NCI-H524 treated with DMSO at 0.1 percent for 48 hours (cell line): ENCODE data around the gene DTNA.
A peak's percentile ranks its signal among the peaks of the same experiment; 100 is the strongest.
"Not testable (repeated sequence)": the region's sequence is repeated elsewhere in the genome, so short reads cannot be mapped to it uniquely, and the experiment has no call there.

Experiments
- DNase-seq: peaks from one replicate; lab custom pipeline; 2025; lab: John Stamatoyannopoulos, UW

The DTNA gene

DNA sequence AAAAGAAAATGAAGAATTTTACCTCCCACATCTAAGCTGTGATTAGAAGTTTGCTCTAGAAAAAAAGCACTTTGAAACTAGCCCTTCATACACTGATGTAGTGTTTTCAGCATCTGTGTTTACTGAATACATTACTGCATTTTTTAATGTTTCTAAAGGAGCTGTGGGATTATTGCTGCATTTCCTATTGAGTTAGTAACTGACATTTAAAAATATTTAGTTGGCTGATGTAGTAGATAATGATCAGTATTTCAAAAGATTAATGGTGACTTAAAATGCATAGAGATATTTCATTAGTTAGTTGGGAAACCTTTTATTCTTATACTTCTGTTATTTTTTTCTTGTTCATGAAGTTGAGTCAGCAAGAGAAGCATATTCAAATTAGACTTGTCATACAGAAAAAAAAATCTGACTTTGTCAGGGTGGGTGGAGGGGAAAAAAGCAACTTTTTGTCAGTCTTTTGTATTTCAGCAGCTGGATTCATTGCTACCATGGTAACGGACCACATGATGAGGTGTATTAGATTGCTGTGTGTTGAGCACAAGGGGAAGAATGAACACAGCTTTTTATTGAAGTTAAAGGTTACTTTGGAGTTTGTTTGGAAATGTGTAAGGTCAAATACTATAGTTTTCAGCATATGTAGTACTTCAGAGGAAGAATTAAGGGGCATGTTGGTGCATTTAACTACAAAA, at the start of gene DTNA:
Gene DTNA (plus strand): TSS at position 549 of the 692 bp plus-strand sequence. CDS start 45,679 bp downstream, outside the sequence.
- DNase-seq, result no peak

DNA sequence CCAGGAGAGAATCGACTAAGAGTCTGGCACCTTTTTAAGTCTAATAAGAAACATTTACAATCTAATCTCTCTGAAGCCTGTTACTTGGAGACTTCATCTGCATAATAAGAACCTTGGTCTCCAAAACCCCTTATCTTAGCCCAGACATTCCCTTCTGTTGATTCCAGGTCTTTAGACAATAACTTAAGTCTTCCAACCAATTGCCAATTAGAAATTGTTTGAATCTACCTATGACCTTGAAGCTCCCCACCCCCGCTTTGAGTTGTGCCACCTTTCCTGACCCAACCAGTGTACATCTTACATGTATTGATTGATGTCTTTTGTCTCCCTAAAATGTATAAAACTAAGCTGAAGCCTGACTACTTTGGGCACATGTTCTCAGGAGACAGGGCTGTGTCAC, 49.5 kb upstream of the DTNA start:
- no peak for DNase-seq

DNA sequence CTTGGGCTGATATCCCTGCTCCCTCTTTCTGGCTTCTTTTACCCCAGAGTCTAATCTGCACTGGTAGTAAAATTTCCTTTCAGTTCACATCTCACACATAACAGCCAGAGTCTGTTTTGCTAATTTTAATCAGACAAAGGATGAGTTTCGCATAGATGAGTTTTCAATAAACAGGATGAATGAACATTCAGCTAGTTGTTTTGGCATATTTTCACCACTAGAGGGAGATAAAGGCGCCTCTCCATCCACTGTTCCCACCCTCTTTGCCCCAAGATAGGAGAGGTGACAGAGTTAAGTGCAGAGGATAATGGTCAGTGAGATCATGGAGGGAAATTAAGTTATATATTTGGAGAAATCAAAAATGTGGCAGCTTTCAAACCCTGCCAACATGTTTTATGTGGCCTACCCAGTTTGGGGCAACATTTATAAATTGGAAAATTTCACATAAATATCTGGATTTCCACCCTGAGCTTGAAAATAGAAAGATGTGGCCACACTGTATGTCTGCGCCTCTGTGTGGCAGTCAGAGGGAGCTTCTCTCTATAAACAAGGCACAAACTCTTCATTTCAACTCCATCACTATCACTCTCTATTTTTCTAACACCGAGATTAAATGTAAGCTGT, 48.5 kb upstream of the DTNA start:
- DNase-seq, result no peak

DNA sequence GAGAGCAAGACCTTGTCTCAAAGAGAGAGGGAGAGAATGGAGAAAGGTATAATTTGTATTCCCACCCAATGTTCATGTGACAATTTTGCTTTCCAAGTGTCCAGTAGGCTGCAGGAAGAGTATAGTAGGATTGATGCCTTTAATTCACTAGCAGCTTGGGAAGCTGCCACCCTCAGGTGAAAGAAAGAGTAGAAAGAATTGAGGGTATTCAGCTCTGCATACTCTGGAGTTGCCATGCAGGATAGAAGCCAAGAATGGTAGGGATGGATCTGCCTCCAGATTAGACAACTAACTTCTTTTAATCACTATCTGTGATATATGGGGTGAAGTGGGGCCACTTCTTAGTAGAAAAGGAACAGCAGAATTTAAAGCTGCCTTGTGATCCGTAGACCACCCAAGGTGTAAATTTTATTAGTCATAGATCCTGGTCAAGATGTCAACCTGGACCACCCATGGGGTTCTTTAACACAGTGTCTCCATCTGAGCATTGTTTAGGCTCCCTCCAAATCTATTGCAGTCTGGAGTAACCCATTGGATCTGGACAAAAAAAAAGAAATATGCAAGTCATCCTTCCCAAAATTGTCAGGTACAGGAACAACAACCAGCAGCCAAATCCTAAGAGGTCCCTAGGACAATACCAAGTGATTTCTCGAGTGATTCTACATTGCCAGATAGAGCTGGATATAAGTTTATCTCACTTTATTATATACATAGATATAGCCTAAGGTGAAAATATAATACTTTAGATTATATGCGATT, 33.1 kb upstream of the DTNA start:
- no peak for DNase-seq

DNA sequence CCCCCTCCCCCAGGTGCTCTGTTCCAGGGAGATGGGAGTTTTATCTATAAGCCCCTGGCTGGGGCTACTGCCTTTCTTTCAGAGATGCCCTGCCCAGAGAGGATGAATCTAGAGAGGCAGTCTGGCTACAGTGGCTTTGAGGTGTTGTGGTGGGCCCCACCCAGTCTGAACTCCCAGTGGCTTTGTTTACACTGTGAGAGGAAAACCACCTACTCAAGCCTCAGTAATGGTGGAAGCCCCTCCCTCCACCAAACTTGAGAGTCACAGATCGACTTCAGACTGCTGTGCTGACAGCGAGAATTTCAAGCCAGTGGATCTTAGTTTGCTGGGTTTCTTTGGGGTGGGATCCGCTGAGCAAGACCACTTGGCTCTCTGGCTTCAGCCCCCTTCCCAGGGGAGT, 20.3 kb upstream of the DTNA start:
- not testable (repeated sequence) for DNase-seq

DNA sequence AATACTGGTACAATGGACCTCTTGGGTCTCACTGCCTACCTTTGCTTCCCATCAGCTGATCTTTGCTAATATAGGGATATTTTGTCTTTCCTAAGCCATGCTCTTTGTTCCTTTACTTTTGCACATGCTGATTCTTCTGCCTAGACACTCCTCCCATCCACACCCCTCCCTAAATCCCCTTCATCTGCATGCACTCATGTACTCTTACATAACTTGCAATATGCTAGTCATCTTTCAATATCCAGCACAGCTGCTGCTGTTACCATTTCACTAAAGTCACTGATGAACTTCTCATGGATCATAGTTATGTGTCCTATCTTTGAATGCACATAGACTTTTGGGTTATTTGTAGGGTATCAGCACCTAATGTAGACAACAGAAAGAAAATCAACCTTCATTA, 18.5 kb upstream of the DTNA start:
- no peak for DNase-seq

DNA sequence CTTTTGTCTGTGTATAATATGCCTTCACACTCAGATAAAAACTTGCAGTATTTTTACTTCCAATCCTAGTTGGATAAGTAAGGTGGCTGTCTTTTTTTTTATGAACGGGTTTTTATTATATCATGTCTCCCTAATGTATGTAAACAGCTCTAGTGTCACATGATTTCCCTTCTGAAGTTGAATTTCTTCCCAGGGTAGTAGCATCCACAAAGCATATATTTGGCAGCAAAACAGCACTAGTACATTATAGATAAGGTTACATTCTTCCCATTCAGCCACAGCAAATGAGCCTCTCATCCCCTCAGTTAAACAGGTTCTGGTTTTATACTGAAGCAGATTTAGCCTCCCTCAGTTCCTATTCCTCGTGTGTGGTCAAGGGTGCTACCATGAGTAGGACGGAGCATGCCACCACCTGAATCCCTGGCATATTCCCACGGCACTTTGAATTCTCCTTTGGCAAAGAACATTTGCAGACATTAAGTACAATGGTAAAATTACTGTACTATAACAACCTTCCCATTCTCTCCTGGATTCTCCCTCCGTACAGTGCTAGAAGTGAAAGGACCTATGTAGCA, 15.4 kb upstream of the DTNA start:
- DNase-seq, result no peak

DNA sequence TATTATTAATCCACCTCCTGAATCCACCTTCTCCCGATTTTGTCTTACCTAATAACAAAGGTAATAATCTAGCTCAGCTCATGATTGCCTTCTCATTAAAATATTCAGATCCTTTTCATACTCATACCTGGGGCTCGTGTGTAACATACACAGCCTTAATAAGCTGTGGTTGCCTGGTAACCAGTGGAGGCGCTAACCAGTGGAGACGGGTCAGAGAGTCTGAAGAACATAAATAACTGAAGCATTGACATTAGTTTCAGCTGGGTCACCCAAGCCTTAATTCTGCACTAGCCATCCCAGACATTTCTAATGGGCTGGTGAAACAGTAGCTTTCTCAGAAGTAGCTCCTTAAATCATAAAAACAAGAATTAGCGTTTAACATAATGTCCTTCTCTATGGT, 14.8 kb upstream of the DTNA start:
- no peak for DNase-seq

DNA sequence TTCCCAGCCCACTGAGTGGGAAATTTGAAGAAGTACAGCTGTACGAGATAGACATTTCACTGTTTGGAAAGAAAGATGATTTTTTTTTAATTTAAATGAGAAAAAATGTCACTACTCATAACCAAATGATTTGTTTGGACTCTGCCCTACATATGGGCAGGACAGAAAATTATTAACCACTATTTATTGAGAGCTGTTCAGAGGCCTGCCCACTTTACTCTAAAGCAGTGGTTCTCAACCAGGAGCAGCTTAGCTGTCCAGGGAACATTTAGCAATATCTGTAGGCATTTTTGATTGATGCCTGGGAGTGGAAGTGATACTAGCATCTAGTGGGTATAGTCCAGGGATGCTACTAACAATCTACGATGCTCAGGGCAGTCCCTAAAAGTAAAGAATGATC, 13.4 kb upstream of the DTNA start:
- DNase-seq, result no peak

DNA sequence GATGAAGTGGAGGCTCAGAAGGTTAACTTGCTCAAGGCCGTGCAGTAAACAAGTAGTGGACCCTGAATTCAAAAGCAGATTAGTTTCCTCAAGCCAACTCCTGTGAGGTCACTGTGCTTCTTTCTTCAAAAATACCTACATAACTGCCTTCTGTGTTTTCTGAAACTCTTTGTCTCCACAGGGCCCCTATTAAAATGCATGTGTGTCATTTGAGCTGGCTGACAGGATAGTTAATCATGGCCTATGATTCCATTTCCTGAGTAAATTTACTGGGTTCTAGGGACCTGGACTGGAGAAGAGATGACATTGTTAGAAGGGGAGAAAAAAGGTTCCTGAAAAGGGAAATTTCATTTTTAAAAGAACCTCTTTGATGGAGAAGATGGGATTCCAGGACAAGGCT, 12.9 kb upstream of the DTNA start:
- no peak for DNase-seq

DNA sequence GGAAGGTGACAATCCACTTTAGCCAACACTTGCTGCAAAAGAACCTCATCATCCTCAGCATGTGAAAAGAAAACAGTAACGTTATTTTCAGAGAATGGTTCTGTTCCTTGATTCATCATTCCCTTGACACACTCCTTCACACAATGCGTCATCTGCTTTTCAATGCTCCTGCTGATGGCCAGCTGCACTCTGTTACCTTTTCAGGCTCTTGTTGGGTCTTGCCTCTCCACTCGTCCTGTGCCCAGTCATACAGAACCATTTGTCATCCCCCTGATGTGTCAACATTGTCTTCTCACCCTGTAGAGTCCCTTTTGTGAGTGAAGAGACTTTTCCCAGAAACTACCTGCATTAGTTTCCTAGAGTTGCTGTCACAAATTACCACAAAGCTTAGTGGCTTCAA, 12.2 kb upstream of the DTNA start:
- no peak for DNase-seq

DNA sequence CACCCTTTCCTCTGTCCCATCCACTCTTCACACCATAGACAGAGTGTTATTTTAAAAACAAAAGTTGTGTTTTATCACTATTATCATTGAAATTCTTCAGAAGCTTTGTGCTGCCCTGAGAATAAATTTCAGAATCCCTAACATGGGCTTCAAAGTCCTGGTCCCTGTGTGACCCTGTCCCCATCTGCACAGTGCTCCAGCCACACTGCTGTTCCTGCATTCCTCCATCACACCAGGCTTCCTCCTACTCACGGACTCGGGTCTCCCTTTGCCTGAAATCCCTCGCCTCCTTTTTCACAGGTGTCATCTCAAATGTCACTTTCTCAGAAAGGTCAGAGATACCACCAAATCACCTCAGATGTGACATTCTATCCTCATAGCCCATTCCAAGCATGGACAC, 8.2 kb upstream of the DTNA start:
- no peak for DNase-seq

DNA sequence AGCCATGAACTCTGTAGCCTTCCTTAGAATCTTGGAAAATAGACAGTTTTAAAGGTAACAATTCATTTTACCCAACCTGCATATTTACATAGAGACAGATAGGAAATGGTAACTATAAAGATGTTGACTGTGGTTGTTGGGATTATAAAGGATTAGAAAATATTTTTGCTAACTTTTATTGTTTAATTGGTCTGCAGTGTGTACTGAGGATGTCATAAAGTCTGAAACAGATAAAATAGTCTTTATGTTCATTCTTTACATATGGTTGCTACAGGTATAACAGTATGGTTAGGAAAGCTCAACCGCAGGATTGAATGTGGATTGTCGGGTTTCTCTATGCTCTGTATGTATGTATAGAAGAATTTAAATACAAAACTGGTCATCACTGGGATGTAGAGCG, 7.3 kb upstream of the DTNA start:
- DNase-seq, result no peak

DNA sequence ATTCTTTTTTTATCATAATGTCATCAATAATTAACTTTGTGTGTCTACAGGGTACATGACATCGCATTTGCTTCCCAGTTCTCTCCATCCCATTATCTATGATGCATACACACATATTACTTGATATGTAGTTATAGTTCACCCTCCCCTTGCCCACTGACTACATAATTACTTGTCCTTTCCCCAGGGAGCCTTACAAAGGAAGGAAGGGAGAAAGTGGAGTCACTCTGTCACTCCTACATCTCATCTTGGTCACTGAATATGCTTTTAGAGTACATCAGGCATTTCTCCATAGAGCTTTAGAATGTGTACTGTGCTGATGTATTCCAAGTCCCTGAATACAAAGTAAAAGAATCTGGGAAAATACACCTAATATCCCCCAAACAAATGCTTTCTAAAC, 6.0 kb upstream of the DTNA start:
- DNase-seq, result no peak

DNA sequence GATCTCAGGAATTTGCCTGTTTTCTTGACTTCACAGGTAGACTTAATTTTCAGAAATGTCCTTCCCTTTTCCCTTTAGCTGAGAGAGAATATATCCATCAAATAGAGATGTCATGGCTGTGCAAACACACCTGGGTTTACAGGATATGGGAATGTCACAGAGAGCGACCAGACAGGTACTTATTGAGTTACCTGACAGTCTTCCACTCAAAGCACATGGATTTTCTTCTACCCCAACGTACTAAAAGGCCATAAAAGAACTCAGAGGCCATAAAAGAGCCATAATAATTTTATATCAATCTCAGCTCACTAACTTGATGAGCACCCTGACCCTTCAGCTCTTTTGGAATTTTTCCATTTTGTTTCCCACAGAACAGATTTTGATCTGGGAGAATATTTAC, 5.3 kb upstream of the DTNA start:
- DNase-seq, result no peak

DNA sequence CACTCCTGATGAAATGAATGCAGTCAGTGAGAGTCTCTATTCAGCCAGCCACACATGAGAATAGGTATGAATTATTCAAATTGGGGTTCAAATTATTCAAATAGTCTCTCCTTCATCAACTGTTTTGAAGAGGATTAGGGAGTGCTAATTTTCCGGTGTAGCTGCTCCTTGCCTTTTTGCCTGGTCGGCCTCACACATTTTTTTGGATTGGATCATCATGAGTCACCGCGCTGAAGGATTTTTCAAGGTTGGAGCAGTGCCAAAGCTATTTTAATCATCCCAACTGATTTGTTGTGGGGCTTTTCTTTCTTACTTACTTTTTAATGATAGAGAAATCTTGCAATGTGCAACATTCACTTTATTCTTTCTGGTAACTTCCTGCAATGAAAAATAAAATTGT, 2.4 kb upstream of the DTNA start:
- DNase-seq, result peak; percentile 75

DNA sequence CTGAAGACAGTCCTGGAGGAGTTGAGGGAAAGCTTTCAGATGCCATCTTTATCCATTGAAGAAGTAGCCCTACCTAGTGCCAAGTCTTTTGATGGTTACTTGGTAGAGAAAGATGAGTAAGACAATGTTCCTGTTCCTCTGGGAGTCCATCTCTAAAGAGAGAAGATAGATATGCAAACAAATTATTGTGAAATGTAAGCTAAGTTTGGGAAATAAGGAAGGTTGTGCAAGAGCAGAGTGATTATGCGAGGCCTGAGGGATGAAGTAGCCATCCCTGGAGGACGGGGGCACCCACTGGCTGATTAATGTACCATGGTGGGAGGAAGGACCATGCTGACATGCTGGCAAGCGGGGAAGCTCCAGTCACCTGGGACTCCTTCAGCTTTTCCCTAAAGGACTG, 994 bp upstream of the DTNA start:
- no peak for DNase-seq

DNA sequence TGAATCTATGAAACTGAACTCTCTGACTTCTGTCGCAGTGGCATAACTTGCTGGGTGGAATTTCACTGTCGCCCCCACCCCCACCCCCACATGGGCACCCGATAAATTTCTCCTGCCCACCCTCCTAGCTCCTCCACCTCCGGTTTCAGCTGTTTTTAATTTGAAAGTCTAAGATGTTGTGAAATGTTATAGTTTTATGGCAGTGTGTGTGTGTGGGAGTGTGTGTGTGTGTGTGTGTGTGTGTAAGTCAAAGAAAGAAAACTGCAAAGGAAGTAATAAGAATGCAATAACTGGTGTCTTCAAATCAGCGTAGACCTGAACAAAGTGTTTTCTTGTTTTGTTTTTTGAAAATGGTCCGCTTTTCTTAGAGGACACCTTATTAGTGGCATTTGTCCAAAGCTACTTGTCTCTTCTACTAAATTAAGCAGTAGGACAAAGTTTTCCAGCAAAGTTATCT, 388 bp downstream of the DTNA start:
- DNase-seq, result no peak

DNA sequence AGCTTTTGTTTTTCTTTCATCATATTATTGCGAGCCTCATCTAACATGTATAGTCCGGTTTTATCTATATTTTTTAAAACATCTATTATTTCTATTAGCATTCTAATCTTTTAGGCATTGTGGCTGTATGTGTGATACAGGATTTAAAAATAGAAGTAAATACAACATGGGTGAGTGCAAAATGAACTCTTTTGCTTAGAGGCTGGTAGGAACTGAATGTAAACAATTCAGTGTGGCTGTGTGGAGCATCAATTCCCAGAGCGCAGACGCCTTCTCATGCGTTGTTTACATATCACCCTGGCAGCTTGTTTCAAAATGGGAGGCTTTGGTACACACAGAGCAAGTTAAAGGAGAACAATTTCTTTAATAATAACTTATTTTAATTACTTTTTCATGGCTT, 836 bp downstream of the DTNA start:
- no peak for DNase-seq

DNA sequence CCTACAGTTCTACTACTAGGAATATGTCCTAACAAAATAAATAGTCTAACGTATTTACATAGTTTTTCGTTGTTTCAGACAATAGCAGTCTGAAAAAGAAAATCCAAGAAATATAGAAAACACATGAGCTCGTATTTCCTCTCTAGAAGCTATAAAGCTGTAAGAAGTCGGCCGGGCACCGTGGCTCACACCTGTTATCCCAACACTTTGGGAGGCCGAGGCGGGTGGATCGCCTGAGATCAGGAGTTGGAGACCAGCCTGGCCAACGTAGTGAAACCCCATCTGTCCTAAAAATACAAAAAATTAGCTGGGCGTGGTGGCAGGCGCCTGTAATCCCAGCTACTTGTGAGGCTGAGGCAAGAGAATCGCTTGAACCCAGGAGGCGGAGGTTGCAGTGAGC, 6.0 kb downstream of the DTNA start:
- not testable (repeated sequence) for DNase-seq

DNA sequence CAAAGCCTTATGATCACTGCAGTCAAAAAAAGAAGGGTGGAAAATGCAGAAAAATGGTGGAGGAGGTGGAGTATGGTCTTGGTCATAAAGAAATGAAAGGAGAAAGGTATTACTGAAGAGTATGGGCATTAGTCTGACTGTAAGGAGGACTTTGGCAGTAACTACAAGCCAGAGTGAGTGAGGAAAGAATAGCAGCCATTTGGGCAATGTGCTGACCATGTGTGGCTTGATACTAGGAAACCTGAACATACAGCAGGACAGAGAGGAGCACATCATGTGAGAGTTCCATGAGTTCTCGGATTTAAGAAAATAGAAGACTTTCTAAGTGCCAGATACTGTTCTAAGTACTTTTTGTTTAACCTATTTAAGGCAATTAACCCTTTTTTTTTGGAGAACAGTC, 8.5 kb downstream of the DTNA start:
- DNase-seq, result no peak

DNA sequence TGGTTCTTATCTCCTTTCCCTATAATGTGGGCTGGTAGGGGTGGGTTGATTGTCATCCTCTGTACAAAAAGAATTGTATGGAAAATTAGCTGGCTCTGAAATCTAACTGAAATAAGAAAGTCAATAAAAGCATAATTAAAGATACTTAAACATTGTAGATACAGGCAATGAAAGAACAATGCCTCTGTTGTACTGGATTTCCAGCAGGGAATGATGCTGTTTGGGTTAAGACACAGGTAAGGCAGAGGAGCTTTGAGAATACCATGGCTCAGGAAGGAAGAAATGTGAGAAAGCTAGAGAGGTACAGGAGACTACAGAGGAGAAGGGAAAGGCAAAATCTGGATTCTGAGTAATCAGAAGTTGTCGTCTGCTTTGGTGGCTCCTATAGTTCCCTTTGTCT, 10.1 kb downstream of the DTNA start:
- DNase-seq, result no peak

DNA sequence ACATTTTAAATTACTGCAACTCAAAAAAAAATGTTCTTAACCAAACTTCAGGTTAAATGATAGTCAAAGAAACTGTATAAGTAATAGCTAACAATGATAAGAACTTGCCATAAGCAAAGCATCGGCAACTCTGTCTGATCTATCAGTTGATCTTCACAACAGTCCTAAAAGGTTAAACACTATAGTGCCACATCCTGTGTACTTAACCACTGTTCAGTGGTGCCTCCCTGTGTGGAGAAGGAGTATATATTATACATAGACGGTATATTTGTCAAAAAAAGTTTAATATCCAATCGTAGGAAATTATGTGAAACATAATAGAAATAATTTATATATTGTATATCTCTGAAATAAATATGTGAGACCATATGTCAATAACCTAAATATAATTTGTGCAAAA, 13.0 kb downstream of the DTNA start:
- DNase-seq, result no peak
